ENCODE measurements around the gene C5orf34. TPM values are rescaled to one million over a fixed set of nuclear protein-coding genes. Genes with fewer than 3 reads are reported as not detected.
A peak's percentile ranks its signal among the peaks of the same experiment; 100 is the strongest.

The C5orf34 gene
- total and polyA plus RNA-seq, 9 of the 15 experiments (the other 6 are each of a cell fraction or from before 2014, with no cell fraction given): 13.2 to 32.6 (median 20.7) TPM

DNA sequence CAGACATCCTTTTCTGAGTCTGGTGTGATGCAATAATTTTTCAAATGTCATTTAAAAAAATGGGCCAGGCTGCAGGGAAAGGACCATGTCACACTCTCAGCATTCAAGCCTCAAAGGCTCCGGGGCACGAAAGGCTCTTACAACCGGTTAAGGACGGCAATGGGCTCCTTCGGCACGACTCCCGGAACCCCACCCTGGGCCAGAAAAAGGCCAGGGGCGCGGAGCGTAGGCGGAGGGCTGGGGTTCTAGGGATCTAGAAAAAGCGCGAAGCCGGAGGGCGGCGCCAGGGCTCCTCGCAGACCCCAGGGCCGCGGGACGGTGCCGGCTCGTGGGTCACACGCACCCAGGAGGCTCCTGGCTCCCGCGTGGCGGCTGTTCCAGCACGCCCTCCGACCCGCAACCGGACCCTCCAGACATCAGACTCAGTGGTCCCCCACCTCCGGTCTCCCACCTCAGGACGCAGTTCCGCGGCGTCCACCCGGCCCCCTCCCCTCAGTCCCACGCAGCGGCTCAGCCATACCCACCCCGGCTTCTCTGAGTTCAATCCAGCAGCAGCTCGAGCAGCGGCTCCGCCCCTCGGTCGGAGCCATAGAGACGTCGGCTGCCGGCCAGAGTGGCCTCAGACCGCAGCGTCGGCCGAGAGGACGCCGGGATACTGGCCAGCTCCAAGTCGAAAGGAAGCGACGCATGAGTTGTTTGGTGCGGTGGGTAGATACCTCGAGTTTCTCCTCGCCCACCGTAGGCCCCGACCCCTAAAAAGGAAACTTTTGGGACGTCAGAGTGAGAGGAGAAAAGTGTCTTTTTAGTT, 31.4 kb downstream of the C5orf34 start, which contains the start of gene TMEM267 (continued):
- TF ChIP-seq E2F5 (CRISPR knock-in tag; IDR thresholded peaks at IDR 0.05) (0 out of 2 replicates have a peak, but pooled peaks have one; percentile 17), MTF1 (CRISPR knock-in tag; IDR thresholded peaks at IDR 0.05; ENCODE audit: borderline replicate concordance) (no peak), COPS2 (conservative IDR thresholded peaks at IDR 0.05) (no peak), AFF1 (IDR thresholded peaks at IDR 0.05; ENCODE audit: low read depth in 1 of 2, partially characterized antibody in 2 of 2) (peak; percentile 35 to 71), TARDBP (IDR thresholded peaks at IDR 0.05) (peak; percentile 92), ZNF324 (CRISPR knock-in tag; IDR thresholded peaks at IDR 0.05) (no peak), HOXB6 (CRISPR knock-in tag; IDR thresholded peaks at IDR 0.05; ENCODE audit: borderline replicate concordance) (no peak), POLR2G (IDR thresholded peaks at IDR 0.05; ENCODE audit: low read depth, low read length) (peak; percentile 99), LCOR (CRISPR knock-in tag; IDR thresholded peaks at IDR 0.05) (0 out of 2 replicates have a peak, but pooled peaks have one; percentile 44), NFATC3 (IDR thresholded peaks at IDR 0.05) (no peak), RAD21 (CRISPR knock-in tag; conservative IDR thresholded peaks at IDR 0.05 in 1 of 2, IDR thresholded peaks at IDR 0.05 in 1 of 2) (no peak; a peak in 2 of 4 replicates), RHOXF2B (CRISPR knock-in tag; conservative IDR thresholded peaks at IDR 0.05) (no peak), ZNF175 (CRISPR knock-in tag; IDR thresholded peaks at IDR 0.05; ENCODE audit: low read depth) (no peak)
- TF ChIP-seq, protein P1, sequence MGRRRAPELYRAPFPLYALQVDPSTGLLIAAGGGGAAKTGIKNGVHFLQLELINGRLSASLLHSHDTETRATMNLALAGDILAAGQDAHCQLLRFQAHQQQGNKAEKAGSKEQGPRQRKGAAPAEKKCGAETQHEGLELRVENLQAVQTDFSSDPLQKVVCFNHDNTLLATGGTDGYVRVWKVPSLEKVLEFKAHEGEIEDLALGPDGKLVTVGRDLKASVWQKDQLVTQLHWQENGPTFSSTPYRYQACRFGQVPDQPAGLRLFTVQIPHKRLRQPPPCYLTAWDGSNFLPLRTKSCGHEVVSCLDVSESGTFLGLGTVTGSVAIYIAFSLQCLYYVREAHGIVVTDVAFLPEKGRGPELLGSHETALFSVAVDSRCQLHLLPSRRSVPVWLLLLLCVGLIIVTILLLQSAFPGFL (CRISPR knock-in tag; IDR thresholded peaks at IDR 0.05): peak; percentile 91; the same call in 1 of the 2 replicates
- TF ChIP-seq, protein P2, sequence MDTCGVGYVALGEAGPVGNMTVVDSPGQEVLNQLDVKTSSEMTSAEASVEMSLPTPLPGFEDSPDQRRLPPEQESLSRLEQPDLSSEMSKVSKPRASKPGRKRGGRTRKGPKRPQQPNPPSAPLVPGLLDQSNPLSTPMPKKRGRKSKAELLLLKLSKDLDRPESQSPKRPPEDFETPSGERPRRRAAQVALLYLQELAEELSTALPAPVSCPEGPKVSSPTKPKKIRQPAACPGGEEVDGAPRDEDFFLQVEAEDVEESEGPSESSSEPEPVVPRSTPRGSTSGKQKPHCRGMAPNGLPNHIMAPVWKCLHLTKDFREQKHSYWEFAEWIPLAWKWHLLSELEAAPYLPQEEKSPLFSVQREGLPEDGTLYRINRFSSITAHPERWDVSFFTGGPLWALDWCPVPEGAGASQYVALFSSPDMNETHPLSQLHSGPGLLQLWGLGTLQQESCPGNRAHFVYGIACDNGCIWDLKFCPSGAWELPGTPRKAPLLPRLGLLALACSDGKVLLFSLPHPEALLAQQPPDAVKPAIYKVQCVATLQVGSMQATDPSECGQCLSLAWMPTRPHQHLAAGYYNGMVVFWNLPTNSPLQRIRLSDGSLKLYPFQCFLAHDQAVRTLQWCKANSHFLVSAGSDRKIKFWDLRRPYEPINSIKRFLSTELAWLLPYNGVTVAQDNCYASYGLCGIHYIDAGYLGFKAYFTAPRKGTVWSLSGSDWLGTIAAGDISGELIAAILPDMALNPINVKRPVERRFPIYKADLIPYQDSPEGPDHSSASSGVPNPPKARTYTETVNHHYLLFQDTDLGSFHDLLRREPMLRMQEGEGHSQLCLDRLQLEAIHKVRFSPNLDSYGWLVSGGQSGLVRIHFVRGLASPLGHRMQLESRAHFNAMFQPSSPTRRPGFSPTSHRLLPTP (IDR thresholded peaks at IDR 0.05; ENCODE audit: borderline replicate concordance, extremely low read depth, insufficient read length): no peak

Measured in K562 (cell line).